Heart left ventricle (tissue), 16 donors: ENCODE measurements around the gene ALDOA. TPM values are rescaled to one million over a fixed set of nuclear protein-coding genes. Genes with fewer than 3 reads are reported as not detected.

Experiments
- ATAC-seq, 4 donors: fragments of 200-7000 bp; cut with Tn5 transposase; one replicate each; pipeline ENCODE4 v1.9.1; 2020 to 2022; ENCODE audit warnings: moderate library complexity in 4 of 4, mild to moderate bottlenecking in 3 of 4, moderate number of reproducible peaks in 1 of 4
- DNase-seq, 5 donors: peaks; one replicate each; pipeline ENCODE4 v3.0.0-alpha.2; 2020
- H3K27ac ChIP-seq, 12 donors: fragments of 200-600 bp; sonication (generic) in 4 of 12; one replicate each; pipeline versions ENCODE4 v1.5.0 to v1.8.0; 2016 to 2022; ENCODE audit warnings: mild to moderate bottlenecking in 2 of 12
- H3K27me3 ChIP-seq, 9 donors: fragments of 200-600 bp; sonication (generic) in 2 of 9; one replicate each; pipeline versions ENCODE4 v1.5.1 to v1.8.0; 2016 to 2022; ENCODE audit warnings: mild to moderate bottlenecking in 3 of 9
- H3K36me3 ChIP-seq, 9 donors: fragments of 200-600 bp; sonication (generic) in 2 of 9; one replicate each; pipeline versions ENCODE4 v1.5.0 to v1.8.0; 2018 to 2022; ENCODE audit warnings: mild to moderate bottlenecking in 2 of 9
- H3K4me1 ChIP-seq, 12 donors: fragments of 200-600 bp; sonication (generic) in 4 of 12; one replicate each; pipeline versions ENCODE4 v1.5.0 to v1.8.0; 2016 to 2022; ENCODE audit warnings: mild to moderate bottlenecking in 3 of 12
- H3K4me3 ChIP-seq, 12 donors: fragments of 200-600 bp; sonication (generic) in 4 of 12; one replicate each; pipeline versions ENCODE4 v1.5.0 to v1.8.0; 2017 to 2022; ENCODE audit warnings: mild to moderate bottlenecking in 9 of 12, moderate library complexity in 4 of 12
- H3K9me3 ChIP-seq, 12 donors: fragments of 200-600 bp; sonication (generic) in 4 of 12; one replicate each; pipeline versions ENCODE4 v1.5.0 to v1.8.0; 2016 to 2022; ENCODE audit warnings: mild to moderate bottlenecking in 1 of 12
- POLR2A ChIP-seq, 2 donors: fragments of 450-650 bp; IDR thresholded peaks; one replicate each; pipeline ENCODE4 v1.6.1; 2017; ENCODE audit warnings: antibody characterized with exemption in 2 of 2, mild to moderate bottlenecking in 2 of 2, moderate library complexity in 2 of 2
- WGBS, 4 donors: extraction: QIAGEN DNeasy Blood & Tissue Kit in 2 of 4; methylation state at CpG; one replicate each; pipeline versions ENCODE4 v1.1.5 to v1.1.7; 2013 to 2018; 5-methylcytosine and 5-hydroxymethylcytosine counted together
- intact Hi-C, 10 donors: fragments of 100-400 bp; cut with DNase I; formaldehyde crosslinking; loops; one replicate each; pipeline versions ENCODE4 v1.11.1 to v1.14.2; 2022
- polyA plus RNA-seq, 2 donors: library from polyadenylated mRNA; stranded (reverse); fragments of 200-250 nt; gene quantifications; one replicate each; pipeline ENCODE4 v1.2.3, GENCODE V29; 2013
- total RNA-seq, 9 donors: library from RNA; depleted of rRNA in 2 of 9; stranded (reverse); fragments of >200 nt in 2 of 9; fragmentation: NEBNext Ultra II Directional in 3 of 9; extraction: Animal tissue kit (Norgen Biotek cat#: 25700) in 3 of 9; gene quantifications; one replicate each; pipeline versions ENCODE4 v1.1.0 to v1.2.4, GENCODE V29; 2016 to 2023
- TF ChIP-seq, protein P1 (sequence below), 12 donors: fragments of 200-600 bp; sonication (generic) in 4 of 12; IDR thresholded peaks; one replicate each; pipeline versions ENCODE4 v1.5.0 to v1.8.0; 2018 to 2022; ENCODE audit warnings: antibody characterized with exemption in 12 of 12, mild to moderate bottlenecking in 5 of 12
- donor health status: ischemic (EF 13 %, LVEDD 7.1; RV severe dilation, severe dysfunction).
- donor health status: healthy with polysubstance abuse.
- donor health status: DM: no; HTN: yes; CAD: no.
- donor health status: DM: no; HTN: no; CAD: no.
- donor health status: ischemic (EF 25% LVEDD 6.9; RV normal size, moderate dysfunction).
- donor health status: ischemic (EF 25% LVEDD 5.7; RV mildly dilated, moderate dysfunction).
- donor health status: healthy.
- donor health status: DM: yes; HTN: yes; CAD: no.
- donor health status: ischemic (EF 35%, LVEDD 5.7; RV mildly dilated, moderate dysfunction).
- donor health status: nonischemic (EF 11% LVEDD 7.7; RV severe dilation, severe dysfunction).
- donor health status: DM: yes; HTN: yes; CAD: no.
- donor health status: PGD.
- donor health status: ischemic (EF 29% LVEDD 5.4; RV normal size, mild dysfunction).
- donor health status: nonischemic (EF 23%, LVEDD 6.1; RV moderate dilation, normal function).

The ALDOA gene
- total and polyA plus RNA-seq, 11 donors = 2,585 to 5,076 (median 3,542) TPM

DNA sequence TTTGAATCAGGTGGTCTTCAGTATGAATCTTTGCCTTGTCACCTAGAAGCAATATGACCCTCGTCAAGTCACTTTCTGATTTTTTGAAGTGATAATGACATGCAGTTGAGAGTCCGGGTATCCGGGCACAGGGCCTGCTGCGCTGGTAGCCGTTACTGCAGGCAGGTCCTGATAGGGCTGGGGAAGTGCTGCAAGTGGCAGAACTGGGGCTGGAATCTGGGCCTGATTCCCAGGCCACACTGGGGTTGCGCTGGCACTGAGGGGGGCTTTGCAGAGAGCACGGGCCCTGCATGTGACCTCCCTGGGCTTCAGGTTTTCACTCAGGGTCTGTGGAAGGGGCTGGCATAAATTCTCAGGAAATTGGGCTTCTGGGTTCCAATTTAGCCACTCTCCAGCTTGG is 13.2 kb downstream of the ALDOA start:
- H3K4me1 ChIP-seq = peaks cover 0 to 51% (median 30%) of the 10 kb centered on the region in 12 donors
- DNase-seq (no peak), ATAC-seq (peak in 1 of 4 donors; percentile 44)
- WGBS, 4 donors = 63 to 72% (median 67%) methylated on average over 7 of the region's 7 CpGs
- no peaks in the 10 kb centered on the region for H3K9me3 ChIP-seq
- H3K27ac ChIP-seq = peak overlapping the region in 5 of 12 donors; percentile 11 to 54 (median 37)
- TF ChIP-seq, protein P1, sequence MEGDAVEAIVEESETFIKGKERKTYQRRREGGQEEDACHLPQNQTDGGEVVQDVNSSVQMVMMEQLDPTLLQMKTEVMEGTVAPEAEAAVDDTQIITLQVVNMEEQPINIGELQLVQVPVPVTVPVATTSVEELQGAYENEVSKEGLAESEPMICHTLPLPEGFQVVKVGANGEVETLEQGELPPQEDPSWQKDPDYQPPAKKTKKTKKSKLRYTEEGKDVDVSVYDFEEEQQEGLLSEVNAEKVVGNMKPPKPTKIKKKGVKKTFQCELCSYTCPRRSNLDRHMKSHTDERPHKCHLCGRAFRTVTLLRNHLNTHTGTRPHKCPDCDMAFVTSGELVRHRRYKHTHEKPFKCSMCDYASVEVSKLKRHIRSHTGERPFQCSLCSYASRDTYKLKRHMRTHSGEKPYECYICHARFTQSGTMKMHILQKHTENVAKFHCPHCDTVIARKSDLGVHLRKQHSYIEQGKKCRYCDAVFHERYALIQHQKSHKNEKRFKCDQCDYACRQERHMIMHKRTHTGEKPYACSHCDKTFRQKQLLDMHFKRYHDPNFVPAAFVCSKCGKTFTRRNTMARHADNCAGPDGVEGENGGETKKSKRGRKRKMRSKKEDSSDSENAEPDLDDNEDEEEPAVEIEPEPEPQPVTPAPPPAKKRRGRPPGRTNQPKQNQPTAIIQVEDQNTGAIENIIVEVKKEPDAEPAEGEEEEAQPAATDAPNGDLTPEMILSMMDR (IDR thresholded peaks at IDR 0.05) = no peak
- no peak for TF ChIP-seq POLR2A (IDR thresholded peaks at IDR 0.05)
- intact Hi-C loops = no loop called here
- no peak overlapping the region for H3K4me3 ChIP-seq
- peaks cover 0 to 72% (median 60%) of the 10 kb centered on the region in 9 donors for H3K36me3 ChIP-seq
- no peaks in the 10 kb centered on the region for H3K27me3 ChIP-seq

DNA sequence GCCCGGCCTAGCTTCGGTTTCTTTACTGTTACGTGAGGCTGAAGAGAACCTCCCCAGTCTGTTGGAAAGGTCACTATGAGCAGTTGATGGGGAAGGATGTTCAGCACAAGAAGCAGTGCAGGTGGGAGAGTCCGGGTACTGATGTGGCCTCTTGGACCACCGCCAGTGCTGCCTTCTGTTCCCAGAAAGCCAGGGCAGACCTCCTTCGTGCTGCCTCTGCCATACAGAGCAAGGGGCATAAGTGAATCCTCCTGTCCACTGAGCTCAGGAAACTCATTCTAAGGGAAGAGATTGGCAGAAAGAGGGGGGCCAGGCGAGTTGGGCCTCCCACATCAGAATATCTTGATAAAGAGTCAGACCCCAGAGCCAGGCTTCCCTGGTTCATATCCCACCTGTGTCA is 13.9 kb downstream of the ALDOA start:
- 83 to 97% (median 86%) methylated on average over 6 to 7 of the region's 7 CpGs for WGBS, 4 donors
- Histone ChIP-seq H3K27ac (peak overlapping the region in 1 of 12 donors; percentile 37), H3K4me1 (peaks cover 0 to 51% (median 31%) of the 10 kb centered on the region in 12 donors), H3K9me3 (no peaks in the 10 kb centered on the region), H3K27me3 (no peaks in the 10 kb centered on the region), H3K4me3 (no peak overlapping the region), H3K36me3 (peaks cover 0 to 79% (median 67%) of the 10 kb centered on the region in 9 donors)
- intact Hi-C loops = no loop called here
- TF ChIP-seq, protein P1 (IDR thresholded peaks at IDR 0.05) = no peak
- no peak for TF ChIP-seq POLR2A (IDR thresholded peaks at IDR 0.05)
- peak in 1 of 5 donors; percentile 24 for DNase-seq
- no peak for ATAC-seq

DNA sequence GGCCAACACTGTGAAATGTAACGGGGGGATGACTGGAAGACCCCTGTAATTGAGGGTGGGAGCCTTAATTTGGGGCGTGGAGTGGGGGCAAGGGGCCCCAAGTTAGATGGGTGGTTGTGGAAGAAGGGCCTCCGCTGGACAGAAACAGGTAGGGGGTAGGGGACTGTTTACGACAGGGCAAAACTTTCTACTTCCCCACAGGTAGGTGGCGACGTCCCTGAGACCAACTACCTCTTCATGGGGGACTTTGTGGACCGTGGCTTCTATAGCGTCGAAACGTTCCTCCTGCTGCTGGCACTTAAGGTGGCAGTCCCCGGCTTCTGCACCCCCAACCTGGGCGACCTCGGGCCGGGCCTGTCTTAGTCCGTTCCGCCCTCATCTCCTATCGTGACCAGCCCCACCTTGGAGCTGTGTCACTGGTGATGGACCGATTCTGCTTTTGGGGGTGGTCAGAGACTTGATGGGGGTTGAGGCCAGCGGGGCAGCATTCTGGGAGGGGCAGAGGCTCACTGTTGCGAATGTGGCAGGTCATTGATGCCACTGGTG is 17.1 kb downstream of the ALDOA start:
- Histone ChIP-seq H3K4me3 (no peak overlapping the region), H3K36me3 (peaks cover 0 to 82% (median 76%) of the 10 kb centered on the region in 9 donors), H3K27me3 (no peaks in the 10 kb centered on the region), H3K9me3 (no peaks in the 10 kb centered on the region), H3K4me1 (peaks cover 0 to 33% (median 17%) of the 10 kb centered on the region in 12 donors), H3K27ac (no peak overlapping the region)
- 87 to 91% (median 90%) methylated on average over 20 of the region's 20 CpGs for WGBS, 4 donors
- TF ChIP-seq, protein P1 (IDR thresholded peaks at IDR 0.05) = no peak
- no peak for TF ChIP-seq POLR2A (IDR thresholded peaks at IDR 0.05)
- intact Hi-C loops = no loop called here
- DNase-seq (peak in 2 of 5 donors; percentile 12 to 34), ATAC-seq (no peak)

DNA sequence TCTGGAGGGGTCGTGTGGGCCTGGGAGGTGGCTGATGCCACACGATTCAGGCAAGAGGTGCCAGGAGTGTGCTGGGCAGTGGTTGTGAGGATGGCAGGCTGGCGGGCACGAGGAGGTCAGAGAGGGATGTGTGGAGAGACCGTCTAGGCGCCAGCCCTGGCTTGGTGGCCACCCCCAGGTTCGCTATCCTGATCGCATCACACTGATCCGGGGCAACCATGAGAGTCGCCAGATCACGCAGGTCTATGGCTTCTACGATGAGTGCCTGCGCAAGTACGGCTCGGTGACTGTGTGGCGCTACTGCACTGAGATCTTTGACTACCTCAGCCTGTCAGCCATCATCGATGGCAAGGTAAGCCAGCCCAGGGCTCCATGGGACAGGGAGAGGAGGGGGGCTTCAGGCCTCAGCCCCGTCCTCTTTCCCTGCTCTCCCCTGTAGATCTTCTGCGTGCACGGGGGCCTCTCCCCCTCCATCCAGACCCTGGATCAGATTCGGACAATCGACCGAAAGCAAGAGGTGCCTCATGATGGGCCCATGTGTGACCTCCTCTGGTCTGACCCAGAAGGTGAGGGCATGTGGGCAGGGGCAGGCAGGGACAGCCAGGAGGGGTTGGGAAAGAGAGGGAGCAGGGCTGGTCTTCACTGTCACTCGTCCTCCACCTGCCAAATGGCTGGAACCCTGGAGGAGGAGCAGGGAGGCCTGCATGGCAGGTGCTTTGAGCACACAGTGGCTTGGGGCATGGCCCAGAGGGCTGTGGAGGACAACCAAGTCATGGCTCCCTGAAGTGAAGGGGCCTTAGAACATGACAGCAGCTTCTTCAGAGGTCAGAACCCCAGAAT is 17.9 kb downstream of the ALDOA start:
- H3K9me3 ChIP-seq = no peaks in the 10 kb centered on the region
- H3K27ac ChIP-seq = no peak overlapping the region
- ATAC-seq = no peak
- H3K4me1 ChIP-seq = peaks cover 0 to 24% (median 9%) of the 10 kb centered on the region in 12 donors
- no peaks in the 10 kb centered on the region for H3K27me3 ChIP-seq
- intact Hi-C loops = no loop called here
- 89 to 92% (median 91%) methylated on average over 24 of the region's 24 CpGs for WGBS, 4 donors
- TF ChIP-seq, protein P1 (IDR thresholded peaks at IDR 0.05) = no peak
- TF ChIP-seq POLR2A (IDR thresholded peaks at IDR 0.05) = no peak
- peak in 2 of 5 donors; percentile 25 to 46 for DNase-seq
- H3K4me3 ChIP-seq = no peak overlapping the region
- H3K36me3 ChIP-seq = peaks cover 0 to 74% (median 69%) of the 10 kb centered on the region in 9 donors
